ENCODE measurements around the gene VPS26C. TPM values are rescaled to one million over a fixed set of nuclear protein-coding genes. Genes with fewer than 3 reads are reported as not detected.
A peak's percentile ranks its signal among the peaks of the same experiment; 100 is the strongest.

Gene VPS26C
- total and polyA plus RNA-seq, 2 of the 13 experiments (the other 11 are each of a cell fraction or from before 2014, with no cell fraction given) = 30.3 to 39.7 TPM

GRCh38 chr21:37220981-37221664, 46.0 kb downstream of the VPS26C start (continued):
- TF ChIP-seq TFAP4 (IDR thresholded peaks at IDR 0.05; ENCODE audit: borderline replicate concordance, low read depth) = no peak; the same call in 1 of the 2 replicates
- TF ChIP-seq ZNF205 (CRISPR knock-in tag; IDR thresholded peaks at IDR 0.05) = no peak
- peak; percentile 78; the same call in 1 of the 2 replicates for TF ChIP-seq ZKSCAN8 (CRISPR knock-in tag; IDR thresholded peaks at IDR 0.05; ENCODE audit: borderline replicate concordance)
- TF ChIP-seq GFI1 (CRISPR knock-in tag; IDR thresholded peaks at IDR 0.05; ENCODE audit: borderline replicate concordance) = no peak
- 0 out of 2 replicates have a peak, but pooled peaks have one; percentile 51 for TF ChIP-seq GZF1 (CRISPR knock-in tag; IDR thresholded peaks at IDR 0.05)
- TF ChIP-seq SMYD3 (CRISPR knock-in tag; IDR thresholded peaks at IDR 0.05) = no peak
- TF ChIP-seq ZNF230 (CRISPR knock-in tag; IDR thresholded peaks at IDR 0.05) = peak; percentile 74; the same call in 1 of the 2 replicates
- TF ChIP-seq TRAFD1 (CRISPR knock-in tag; IDR thresholded peaks at IDR 0.05; ENCODE audit: borderline replicate concordance) = no peak
- no peak for TF ChIP-seq ZNF652 (CRISPR knock-in tag; IDR thresholded peaks at IDR 0.05; ENCODE audit: borderline replicate concordance, low read depth)
- peak; percentile 37 for TF ChIP-seq REXO4 (CRISPR knock-in tag; IDR thresholded peaks at IDR 0.05; ENCODE audit: borderline replicate concordance)
- peak; percentile 92 for TF ChIP-seq ZNF883 (CRISPR knock-in tag; IDR thresholded peaks at IDR 0.05; ENCODE audit: not compliant biosample characterization)
- TF ChIP-seq ATRX (CRISPR knock-in tag; IDR thresholded peaks at IDR 0.05; ENCODE audit: borderline replicate concordance) = no peak
- TF ChIP-seq ZBTB20 (CRISPR knock-in tag; IDR thresholded peaks at IDR 0.05; ENCODE audit: borderline replicate concordance, low read depth) = peak; percentile 85
- no peak for TF ChIP-seq SRSF9 (IDR thresholded peaks at IDR 0.05; ENCODE audit: borderline replicate concordance, insufficient read depth, low read depth, low read length, poor library complexity, severe bottlenecking)
- TF ChIP-seq HHEX (CRISPR knock-in tag; IDR thresholded peaks at IDR 0.05) = no peak
- peak; percentile 72 for TF ChIP-seq RXRA (CRISPR knock-in tag; IDR thresholded peaks at IDR 0.05)
- peak; percentile 84; the same call in 1 of the 2 replicates for TF ChIP-seq GLI4 (CRISPR knock-in tag; IDR thresholded peaks at IDR 0.05; ENCODE audit: borderline replicate concordance)
- peak; percentile 67; the same call in 1 of the 2 replicates for TF ChIP-seq CSRNP1 (CRISPR knock-in tag; IDR thresholded peaks at IDR 0.05)
- no peak for TF ChIP-seq ZNF766 (CRISPR knock-in tag; IDR thresholded peaks at IDR 0.05; ENCODE audit: borderline replicate concordance)
- no peak; the same call in 1 of the 2 replicates for TF ChIP-seq MIXL1 (CRISPR knock-in tag; IDR thresholded peaks at IDR 0.05)
- TF ChIP-seq MAFK (conservative IDR thresholded peaks at IDR 0.05 in 1 of 2, IDR thresholded peaks at IDR 0.05 in 1 of 2; ENCODE audit: low read length in 2 of 2) = no peak
- peak; percentile 33; the same call in 1 of the 2 replicates for TF ChIP-seq CEBPG (CRISPR knock-in tag; IDR thresholded peaks at IDR 0.05)
- peak; percentile 63; the same call in 1 of the 2 replicates for TF ChIP-seq LCORL (IDR thresholded peaks at IDR 0.05)
- TF ChIP-seq LCORL (CRISPR knock-in tag; IDR thresholded peaks at IDR 0.05) = peak; percentile 67; the same call in 1 of the 2 replicates
- TF ChIP-seq ZNF354B (CRISPR knock-in tag; IDR thresholded peaks at IDR 0.05) = no peak
- peak; percentile 91; the same call in 1 of the 2 replicates for TF ChIP-seq YEATS2 (CRISPR knock-in tag; IDR thresholded peaks at IDR 0.05; ENCODE audit: borderline replicate concordance)
- no peak for TF ChIP-seq ZNF256 (CRISPR knock-in tag; conservative IDR thresholded peaks at IDR 0.05)

Data from HepG2 (cell line).